ENCODE results near the gene PRAME. TPM values are rescaled to one million over a fixed set of nuclear protein-coding genes. Genes with fewer than 3 reads are reported as not detected.

The PRAME gene
- total RNA-seq, 4 donors from 2014 or later: not detected

DNA sequence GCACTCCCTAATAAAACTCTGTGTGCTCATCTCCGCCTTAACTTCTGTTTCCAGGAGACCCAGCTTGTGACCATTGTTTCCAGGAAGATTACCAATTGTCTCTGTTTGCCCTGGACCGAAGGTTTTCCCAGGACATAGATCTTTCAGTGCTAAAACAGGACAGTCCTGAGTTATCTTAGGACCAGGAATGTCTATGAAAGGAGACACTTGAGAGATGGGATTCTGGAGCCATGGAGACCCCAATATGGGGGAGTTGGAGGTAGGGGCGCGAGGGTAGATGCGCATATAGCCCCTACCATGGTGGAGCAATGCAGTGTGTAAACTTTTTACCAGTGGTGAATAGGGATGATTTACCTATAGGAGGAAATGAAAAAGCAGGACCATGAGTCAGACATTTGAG, 10.2 kb upstream of the PRAME start:
- DNase-seq (ENCODE audit: low spot score) (no peak), ATAC-seq (ENCODE audit: low FRiP score) (no peak)
- no peak for TF ChIP-seq CTCF (IDR thresholded peaks at IDR 0.05)

DNA sequence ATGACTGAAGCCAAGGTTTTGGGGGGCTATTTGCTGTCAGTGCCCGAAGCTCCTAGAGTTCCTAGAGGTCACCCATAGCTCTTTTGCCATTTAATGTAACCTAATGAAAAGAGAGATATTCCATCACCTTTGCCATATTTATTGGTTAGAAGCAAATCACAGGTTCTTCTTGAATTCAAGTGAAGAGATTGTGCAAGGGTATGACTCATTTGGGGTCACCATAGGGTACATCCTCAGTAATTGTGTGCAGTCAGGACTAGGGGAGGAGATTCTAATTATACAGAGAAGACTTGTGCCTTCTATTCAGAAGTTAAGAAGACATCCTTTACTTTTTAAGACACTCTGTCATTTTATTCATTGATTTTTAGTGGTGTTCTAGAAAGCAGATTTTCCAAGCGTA, 6.9 kb upstream of the PRAME start:
- DNase-seq (ENCODE audit: low spot score) (no peak), ATAC-seq (ENCODE audit: low FRiP score) (no peak)
- TF ChIP-seq CTCF (IDR thresholded peaks at IDR 0.05): no peak

DNA sequence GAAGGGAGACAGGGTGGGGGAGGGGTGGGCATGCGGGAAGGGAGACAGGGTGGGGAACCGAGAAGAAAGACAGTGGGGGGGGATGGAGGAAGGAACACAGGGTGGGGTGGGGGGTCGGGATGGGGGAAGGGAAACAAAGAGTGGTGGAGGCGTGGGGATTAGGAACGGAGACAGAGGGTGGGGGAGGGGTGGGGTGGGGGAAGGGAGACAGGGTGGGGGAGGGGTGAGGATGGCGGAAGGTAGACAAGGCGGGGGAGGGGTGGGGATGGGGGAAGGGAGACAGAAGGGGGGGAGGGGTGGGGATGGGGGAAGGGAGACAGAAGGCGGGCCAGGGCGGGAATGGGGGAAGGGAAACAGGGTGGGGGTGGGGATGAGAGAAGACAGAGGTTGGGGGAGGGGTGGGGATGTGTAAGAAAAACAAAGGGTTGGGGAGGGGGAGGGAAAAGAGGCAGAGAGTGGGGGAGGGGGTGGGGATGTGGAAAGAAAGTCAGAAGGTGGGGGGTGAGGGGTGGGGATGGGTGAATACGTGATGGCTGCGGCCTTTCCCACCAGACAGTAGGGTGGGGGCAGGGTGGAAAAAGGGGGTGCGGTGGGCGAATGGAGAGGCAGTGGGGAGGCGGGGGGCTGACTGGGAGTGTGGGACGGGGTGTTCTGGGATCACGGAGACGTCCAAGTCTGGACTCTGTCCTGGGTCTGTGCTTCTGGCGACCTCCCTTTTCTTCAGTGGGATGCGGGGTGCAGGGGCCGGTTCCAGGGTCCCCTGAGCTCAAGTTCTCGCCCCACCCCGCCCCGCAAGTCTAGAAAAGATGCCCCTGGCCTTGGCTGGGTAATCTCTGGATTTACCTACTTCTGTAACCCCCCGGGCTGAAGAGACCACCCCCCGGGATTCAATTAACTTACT, 744 bp downstream of the PRAME start:
- no peak for DNase-seq (ENCODE audit: low spot score)

DNA sequence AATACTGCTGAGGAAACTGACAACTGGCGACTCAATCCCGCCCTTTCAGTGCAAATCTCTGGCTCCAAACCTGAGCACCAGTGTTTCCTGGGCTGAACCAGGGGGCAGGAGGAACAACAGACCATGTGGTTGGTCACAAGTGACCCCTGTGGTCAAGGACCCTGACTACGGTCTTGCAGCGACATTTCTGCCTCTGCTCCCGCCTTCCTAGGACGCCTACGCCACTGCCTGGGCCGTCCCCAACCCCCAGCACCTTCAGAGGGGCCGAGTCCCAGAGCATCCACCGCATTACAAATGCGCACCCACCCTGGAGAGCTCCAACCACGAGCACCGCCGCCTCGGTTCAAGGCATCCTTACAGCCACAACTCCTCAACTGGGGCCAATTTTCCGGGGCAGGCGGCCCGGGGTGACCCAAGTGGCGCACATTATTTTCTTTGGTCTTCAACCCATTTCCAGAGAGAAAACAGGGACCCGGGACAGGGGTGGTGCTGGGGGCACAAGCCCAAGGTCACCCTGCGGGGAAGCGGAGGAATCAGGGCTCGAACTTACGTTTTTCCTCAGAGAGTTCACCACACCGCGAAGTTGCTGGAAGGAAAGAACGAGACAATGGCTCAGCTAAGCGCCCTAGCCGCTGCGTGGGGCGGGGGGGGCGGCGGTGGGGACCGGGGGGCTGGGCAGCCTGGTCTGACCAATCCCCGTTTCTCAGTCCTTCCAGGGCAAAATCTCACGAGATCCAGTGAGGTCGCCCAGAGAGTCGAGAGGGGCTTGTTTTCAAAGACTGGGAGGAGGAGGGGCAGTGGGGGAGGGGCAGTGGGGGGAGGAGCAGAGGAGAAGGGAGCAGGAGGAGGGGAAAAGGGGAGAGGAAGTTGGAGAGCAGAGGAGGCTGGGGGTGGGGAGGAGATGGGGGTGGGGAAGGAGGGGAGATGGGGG, 1.8 kb downstream of the PRAME start:
- TF ChIP-seq CTCF (IDR thresholded peaks at IDR 0.05): no peak
- ATAC-seq (ENCODE audit: low FRiP score): no peak
- DNase-seq (ENCODE audit: low spot score): no peak

More for the DNA sequence above, 744 bp downstream of the PRAME start:
- ATAC-seq (ENCODE audit: low FRiP score): no peak
- TF ChIP-seq CTCF (IDR thresholded peaks at IDR 0.05): no peak

DNA sequence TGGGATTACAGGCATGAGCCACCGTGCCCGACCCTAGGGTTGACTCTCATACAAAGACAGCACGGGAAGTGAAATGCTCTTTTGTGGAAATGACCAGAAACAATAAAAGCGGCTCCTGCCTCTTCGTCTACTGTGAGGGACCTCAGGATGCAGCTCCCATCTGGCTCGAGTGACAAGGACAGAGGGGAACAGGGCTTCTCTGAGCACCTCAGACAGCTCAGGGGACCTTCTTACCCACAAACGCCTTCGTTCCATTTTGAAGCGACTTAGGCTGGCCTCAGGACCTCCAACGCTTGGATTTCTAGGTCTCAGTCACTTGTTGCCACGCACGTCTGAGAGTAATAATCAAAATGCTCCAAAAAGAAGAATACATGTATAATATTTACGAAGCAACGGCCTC, 2.5 kb downstream of the PRAME start:
- no peak for ATAC-seq (ENCODE audit: low FRiP score)
- no peak for TF ChIP-seq CTCF (IDR thresholded peaks at IDR 0.05)
- DNase-seq (ENCODE audit: low spot score): no peak

DNA sequence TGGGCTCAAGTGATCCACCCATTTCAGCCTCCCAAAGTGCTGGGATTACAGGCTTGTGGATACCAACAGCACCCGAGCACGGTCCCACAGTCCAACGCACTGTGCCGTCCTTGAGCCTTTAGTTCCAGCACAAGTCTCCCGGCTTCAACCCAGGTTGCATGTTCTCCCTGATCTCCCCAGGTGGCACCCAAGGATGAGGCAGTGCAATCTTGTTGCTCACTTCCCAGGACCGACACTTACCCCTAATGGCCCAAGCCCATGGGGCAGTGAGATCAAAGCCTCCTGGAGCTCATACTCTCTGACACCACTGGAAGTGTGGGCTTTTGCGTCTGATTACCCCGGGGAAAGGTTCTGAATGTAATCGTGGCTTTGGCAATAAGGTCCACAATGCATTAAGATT, 3.5 kb downstream of the PRAME start:
- DNase-seq (ENCODE audit: low spot score) (no peak), ATAC-seq (ENCODE audit: low FRiP score) (no peak)
- no peak for TF ChIP-seq CTCF (IDR thresholded peaks at IDR 0.05)

Data from omental fat pad (tissue), 4 donors.